Cardiac fibroblast (primary cell): ENCODE results near the gene SCART1.

Experiments used
- DNase-seq, 2 donors: peaks; one replicate each; pipeline versions ENCODE4 v3.0.0 to v3.0.0-alpha.2; 2010; ENCODE audit warnings: low read depth in 2 of 2
- H3K4me3 ChIP-seq, 2 donors: replicated peaks in 1 of 2; 1 replicate in 1 of 2; 2 replicates in 1 of 2; pipeline ENCODE4 v1.5.1; 2011; ENCODE audit warnings: low read depth in 2 of 2, low read length in 2 of 2, mild to moderate bottlenecking in 2 of 2, moderate library complexity in 1 of 2
- CTCF ChIP-seq: IDR thresholded peaks from one replicate; pipeline ENCODE4 v1.5.1; 2011; ENCODE audit warnings: low read depth, mild to moderate bottlenecking, low read length, inconsistent platforms

The SCART1 gene

DNA sequence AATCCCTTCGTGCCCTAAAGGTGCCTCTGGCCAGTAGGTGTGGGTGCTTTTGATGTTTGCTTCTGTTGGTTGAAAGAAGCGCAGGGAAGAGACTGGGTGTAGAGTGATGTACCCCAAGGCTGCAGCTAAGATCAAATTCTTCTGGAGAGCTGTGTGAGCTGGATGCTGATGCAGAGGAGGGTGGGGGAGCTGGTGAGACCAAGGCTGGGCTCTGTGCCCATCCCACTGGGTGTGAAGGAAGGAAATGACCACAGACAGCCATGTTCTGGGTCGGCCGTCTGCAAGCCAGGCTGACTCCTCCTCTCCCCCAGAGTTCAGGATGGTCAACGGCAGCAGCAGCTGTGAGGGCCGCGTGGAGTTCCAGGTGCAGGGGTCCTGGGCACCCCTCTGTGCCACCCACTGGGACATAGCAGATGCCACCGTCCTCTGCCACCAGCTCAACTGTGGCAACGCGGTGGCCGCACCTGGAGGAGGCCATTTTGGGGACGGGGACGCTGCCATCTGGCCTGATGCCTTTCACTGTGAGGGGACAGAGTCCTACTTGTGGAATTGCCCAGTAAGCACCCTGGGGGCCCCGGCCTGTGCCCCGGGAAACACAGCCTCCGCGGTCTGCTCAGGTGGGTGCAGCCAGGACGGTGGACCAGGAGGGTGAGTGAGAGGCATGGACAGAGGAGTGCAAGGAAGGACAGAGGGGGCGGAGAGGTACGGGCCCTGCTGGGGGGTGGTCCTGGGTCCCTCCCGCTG, 5.1 kb downstream of the SCART1 start:
- no peak overlapping the region for H3K4me3 ChIP-seq
- TF ChIP-seq CTCF: no peak
- DNase-seq: no peak

- TF ChIP-seq CTCF: no peak
- DNase-seq: no peak
- H3K4me3 ChIP-seq: no peak overlapping the region
Measured at GRCh38 chr10:133459454-133460207, 5.9 kb downstream of the SCART1 start.

- H3K4me3 ChIP-seq: no peak overlapping the region
- no peak for TF ChIP-seq CTCF
- DNase-seq: no peak
Measured at GRCh38 chr10:133460208-133460769, 6.5 kb downstream of the SCART1 start.

DNA sequence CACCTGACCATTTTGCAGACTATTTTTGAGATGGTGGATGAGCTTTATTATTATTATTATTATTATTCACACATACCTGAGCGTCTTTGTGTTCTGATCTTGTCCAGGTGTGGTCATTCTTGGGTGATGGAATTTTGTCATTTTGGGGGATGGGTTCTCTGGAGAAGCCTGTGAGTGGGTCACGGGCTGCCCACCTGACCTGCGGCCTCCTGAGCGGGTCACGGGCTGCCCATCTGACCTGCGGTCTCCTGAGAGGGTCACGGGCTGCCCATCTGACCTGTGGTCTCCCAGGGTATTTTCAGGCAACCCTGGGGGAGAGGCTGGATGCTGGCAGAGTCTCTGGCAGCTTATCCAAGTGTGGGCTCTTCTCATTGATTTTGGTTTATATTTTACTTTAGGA, 7.3 kb downstream of the SCART1 start:
- H3K4me3 ChIP-seq: no peak overlapping the region
- DNase-seq: no peak
- TF ChIP-seq CTCF: no peak

- no peak for TF ChIP-seq CTCF
- H3K4me3 ChIP-seq: no peak overlapping the region
- no peak for DNase-seq
Measured at GRCh38 chr10:133461841-133462240, 8.1 kb downstream of the SCART1 start.

DNA sequence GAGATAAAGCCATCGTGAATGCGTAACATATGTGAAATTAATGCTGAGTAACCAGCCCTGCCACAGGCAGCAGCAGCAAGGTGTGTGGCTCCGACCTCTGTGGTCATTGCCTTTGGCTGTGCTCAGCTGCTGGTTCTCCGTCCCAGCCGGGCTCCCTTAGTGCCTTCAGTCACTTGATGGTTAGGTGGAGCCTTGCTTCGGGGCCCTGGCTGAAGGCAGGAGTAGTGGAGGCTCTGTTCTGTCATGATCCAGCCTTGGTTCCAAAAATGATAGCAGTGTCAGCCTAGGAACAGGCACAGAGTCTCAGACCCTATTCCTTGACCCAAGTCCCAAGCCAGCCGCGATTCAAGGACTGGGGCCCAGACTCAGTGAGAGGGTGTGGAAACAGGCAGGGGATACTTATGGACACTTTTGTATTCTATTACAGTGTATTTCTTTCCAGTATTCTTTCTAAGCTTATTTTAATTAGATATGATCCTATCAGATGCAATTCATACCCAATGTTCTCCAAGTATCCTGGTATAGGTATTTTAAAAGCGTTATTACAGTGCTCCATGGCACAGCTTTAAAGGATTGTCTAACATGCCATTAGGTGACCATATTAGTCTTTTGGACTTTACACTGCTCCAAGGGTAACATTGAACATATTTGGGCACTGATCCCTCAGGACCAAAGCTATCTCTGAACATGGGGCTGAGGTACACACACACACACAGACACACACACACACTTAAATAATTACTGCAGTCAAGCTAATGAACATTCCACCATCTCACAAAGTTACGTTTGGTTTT, 9.0 kb downstream of the SCART1 start:
- no peak for TF ChIP-seq CTCF
- no peak for DNase-seq
- H3K4me3 ChIP-seq: no peak overlapping the region
